ENCODE data around the gene CAPRIN2.

The CAPRIN2 gene

DNA sequence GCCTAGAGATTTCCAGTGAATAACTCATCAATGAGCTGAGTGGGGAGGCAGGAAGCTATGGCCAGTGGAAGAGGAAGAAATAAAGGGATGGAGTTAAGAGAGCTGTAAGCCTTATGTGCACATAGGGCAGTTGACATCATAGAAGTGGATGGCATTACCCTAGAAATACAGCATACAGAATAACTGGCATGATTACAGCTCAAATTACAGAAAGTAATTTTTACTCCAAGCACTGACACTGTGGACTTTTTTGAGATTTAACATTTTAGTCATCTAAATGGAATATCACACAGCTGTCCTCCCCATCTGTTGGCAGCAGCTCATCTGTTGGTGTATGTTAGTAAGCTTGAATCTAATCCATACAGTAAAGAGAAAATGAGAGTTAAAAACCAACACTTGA is 53.7 kb downstream of the CAPRIN2 start:
- DNase-seq (ENCODE audit: insufficient read length, low spot score) = no peak
- no peak for FAIRE-seq

DNA sequence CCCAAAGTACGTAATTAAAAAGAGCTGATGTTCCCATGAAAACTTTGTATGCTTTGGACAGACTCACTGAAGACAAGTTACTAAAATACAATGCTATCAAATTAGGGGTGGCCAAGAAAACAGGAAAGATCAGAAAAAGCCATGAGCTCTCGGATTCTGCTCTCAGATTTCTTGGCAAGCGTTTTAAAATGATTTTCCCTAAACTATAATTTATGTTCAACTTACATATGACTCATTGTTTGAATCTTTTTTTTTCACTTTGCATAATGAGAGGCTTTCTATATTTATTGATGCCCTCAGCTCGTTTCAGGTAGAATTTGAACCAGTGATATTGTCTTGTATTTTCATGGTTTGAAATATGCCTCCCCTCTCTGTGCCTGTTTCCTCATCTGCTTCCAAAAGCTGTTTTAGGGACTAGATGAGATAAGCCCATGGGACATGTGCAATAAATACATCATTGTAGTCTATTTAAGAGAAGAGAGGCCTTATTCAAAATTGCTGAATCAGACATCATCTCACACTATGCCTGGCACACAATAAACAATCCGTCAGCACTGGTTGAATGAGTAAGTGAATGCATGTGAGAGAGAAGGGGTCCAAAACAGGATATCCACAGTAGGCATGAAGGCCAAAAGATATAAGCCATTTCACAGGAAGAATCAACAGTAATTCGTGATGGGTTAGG is 54.4 kb downstream of the CAPRIN2 start:
- FAIRE-seq = no peak

DNA sequence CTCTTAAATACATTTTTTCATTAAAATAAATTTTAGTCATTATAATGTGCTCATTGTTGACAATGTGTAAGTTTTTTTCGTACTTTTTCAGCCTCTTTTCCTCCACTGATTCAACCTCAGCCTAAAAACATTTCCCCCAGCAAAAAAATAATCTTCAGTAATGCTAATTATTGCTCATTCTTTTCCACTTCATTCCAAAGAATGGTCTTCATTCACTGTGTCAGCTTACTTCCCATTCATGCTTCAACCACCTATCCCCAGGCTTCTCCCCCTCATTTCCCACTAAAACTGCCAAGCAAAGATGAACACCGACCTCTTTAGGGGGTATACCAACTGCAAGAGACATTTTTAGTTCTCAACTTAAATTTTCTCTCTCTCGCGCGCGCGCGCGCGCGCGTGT is 56.4 kb downstream of the CAPRIN2 start:
- FAIRE-seq (no peak), DNase-seq (ENCODE audit: insufficient read length, low spot score) (no peak)

More for the DNA sequence above, 54.4 kb downstream of the CAPRIN2 start:
- DNase-seq (ENCODE audit: insufficient read length, low spot score) = no peak

DNA sequence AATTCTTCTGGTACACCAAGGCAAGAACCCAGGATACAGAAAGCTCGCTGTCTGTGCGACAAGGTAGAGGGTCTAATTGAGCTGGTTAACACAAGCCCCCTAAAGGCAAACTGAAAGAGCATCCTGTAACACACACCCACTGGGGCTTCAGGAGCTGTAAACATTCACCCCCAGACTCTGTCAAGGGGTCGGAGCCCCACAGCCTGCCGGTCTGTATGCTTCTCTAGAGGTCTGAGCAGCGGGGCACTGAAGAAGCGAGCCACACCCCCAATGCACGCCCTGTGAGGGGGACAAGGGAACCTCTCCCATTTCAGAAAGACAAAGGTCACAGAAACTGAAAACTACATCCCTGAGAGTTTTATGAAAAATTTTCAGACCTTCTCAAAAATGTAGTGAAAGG is 57.8 kb downstream of the CAPRIN2 start:
- DNase-seq (ENCODE audit: insufficient read length, low spot score) = no peak
- FAIRE-seq = no peak

DNA sequence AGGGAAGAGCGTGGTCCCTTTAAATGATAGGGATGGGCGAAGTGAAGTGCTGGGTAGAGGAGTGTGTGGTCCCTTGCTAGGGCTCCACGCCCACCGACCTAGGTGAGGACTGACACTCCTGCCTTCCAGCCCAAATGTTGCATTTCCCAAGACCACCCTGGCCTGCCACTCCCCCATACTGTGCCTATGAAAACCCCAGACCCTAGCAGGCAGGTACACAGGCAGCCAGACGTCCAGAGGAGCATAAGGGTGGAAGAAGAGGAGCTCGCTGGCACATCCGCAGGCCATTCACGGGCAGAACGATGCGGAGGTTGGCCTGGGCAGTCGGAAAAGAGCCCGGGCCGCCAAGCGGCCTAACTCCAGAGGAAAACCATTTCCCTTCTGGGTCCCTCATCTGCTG is 58.3 kb downstream of the CAPRIN2 start:
- FAIRE-seq = peak; percentile 16
- no peak for DNase-seq (ENCODE audit: insufficient read length, low spot score)

DNA sequence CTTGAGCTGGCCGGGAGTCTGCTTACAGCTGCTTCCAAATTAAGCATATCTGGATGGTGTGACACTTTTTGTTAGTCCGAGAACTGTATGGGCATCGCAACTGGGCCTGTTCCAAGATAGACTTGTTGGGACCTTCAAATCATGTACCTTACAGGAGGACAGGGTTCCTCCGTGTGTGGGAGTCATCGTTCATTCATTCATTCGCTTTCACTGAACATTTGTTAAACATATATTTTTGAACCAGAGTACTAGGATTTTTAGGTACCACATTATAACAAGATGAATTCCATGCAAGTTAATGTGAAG is 58.7 kb downstream of the CAPRIN2 start:
- FAIRE-seq = no peak
- DNase-seq (ENCODE audit: insufficient read length, low spot score) = no peak

DNA sequence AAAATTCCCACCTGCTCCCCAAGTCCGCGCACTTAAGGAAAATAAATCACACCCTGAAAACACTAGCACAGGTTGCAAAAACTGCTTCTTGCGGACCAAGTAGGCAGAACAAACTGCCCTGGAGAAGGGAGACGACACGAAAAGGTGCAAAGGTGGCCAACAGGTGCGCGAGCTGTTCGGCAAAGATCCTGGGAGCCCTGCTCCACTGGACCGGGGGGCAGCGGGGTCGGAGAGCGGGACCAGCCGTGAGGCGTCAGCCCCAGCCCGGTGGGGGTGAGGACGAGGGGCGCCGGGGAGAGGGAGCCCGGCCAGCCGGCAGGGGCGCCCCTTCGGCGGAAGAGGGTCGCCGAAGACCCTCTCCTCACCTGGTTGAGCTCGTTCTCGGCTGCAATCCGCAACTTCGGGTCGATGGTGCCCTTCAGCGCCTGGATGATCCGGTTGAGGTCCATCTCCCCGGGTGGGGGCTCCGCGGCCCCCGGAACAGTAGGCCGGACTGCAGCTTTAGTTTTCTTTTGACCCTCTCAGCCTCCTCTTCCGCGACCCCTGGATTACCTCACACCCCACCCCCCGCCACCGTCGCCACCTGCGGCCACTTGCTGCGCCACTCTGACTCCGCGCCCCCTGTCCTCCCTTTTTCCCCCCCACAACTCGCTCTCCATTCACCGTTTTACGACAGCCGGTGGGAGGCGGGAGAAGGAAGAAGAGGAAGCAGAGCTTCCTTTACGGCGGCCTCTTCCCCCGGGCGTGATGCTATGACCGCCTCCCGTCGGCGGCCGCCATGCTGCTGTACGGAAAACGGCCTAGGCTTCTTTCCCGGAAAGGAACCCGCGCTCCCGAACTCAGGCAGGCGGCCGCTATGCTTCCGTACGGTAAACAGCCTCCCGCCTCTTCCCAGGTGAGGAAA is 59.3 kb downstream of the CAPRIN2 start, which contains the start of gene IPO8:
Gene IPO8, minus strand, starts transcription at position 671 of the 904 bp plus-strand sequence. Its CDS starts 222 bp downstream, at position 449.
- FAIRE-seq (peak; percentile 86), DNase-seq (ENCODE audit: insufficient read length, low spot score) (peak; percentile 91)

DNA sequence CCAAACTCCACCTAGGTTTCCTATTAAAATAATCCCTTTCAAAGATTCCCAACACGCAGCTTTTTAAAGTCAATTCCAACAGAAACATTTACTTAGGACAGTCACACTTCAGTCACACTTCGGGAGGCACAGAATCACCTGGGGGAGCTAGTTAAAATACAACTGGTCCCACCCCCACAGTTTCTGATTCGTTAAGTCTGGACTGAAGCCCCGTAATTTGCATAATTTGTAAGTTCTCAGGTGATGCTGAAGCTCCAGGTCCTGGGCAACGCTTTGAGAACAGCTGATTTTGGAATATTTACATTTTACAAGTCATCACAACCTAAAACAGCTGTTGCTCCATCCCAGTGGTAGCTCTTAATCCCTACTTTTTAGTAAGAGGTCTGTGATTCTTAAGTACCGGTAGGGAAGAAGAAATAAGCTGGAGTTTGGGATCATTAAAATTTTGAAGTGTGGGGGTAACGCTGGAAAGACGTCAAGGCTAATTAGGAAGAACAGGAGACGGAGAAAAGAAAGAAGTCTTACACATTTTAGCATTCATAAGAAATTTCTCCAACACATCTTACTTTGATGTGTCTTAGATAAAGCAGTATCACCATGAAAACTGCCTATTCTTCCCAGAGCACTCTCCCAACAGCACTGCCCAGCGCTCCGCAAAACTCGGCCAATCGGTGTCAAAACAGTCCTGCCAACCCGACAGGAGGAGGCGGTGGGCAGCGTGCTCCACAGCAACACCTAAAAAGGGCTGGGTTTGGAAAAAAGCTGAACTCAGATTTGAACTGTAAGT is 60.1 kb downstream of the CAPRIN2 start:
- DNase-seq (ENCODE audit: insufficient read length, low spot score) (peak; percentile 35), FAIRE-seq (peak; percentile 58)

DNA sequence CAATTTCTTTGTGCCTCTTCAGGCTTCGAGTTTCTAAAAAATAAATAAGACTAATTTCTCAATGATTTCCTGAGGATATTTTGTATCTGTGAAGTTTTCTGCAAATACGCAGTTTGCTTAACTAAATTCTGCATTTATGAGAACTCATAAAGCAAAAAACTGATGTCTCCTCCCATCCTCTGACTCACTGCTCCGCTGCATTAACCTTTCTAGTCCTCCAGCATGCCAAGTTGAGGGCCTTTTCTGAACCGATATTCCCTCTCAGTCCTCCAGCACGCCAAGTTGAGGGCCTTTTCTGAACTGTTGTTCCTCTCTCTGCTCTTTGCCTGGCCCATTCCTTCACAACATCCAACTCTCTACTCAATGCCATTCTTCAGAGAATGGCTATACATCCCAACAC is 62.3 kb downstream of the CAPRIN2 start:
- DNase-seq (ENCODE audit: insufficient read length, low spot score) (no peak), FAIRE-seq (no peak)

DNA sequence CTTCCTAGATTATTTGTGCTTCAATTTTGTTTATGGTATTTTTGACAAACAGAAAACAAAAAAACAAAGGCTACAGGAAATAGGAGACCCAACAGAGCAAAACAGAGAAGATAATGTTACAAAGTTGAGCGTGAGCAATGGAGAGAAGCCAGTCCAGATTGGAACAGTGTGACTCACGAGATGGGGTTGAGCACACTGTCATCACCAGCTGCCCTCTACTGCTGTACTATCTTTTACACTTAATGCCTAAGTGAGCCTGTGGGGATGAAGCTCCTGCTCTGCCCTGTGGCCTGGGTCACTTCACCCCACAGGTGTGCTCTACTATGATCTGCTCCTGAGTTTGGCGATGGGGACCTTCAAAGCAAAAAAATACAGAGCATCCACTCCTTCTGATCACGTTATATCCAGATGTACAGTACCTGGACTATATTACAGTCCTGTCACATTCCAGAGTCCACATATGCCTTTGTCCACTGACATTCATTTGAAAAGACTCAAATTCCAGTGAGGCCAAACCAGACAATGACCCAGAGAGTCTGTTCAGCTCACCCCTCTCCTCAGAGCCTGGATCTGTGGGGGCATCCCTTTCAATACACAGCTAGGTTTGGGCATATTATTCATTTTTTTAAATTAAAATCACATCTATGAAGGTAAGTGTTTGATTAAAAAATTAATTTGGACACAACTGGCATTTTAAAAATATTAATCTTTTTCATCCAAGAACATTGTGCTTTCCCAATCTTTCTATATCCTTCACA is 63.5 kb downstream of the CAPRIN2 start:
- DNase-seq (ENCODE audit: insufficient read length, low spot score) (peak; percentile 69), FAIRE-seq (peak; percentile 95)

DNA sequence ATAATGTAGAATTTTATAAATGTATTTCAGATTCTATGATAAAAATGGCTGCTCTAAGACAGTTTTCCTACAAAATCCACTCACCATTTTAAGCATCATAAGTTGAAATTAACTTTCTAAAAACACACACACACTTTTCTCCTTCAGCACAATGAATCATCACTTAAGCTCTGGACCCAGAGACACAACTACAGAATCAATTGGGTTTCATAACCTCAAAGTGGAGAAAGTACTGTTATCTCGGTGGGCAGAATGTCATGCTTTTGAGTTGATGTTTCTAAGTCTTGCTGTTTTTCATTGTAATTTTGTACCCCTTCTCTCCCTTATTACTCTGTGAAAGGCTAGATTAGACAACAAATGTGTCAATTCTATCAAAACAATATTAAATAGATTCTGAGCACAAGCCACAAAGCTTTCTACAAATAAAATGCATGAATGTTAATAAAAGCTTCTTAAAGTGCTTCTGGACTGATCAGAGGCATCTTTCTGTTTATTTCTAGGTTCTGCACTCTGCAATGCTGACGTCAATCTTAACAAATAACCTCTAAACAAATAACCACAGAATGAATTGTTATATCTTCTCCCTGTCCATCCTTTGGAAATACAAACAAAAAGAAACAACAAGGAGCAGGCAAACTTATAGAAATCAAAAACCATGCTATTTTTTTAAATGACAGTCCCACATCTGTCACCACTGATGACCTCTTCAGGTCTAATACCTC is 67.3 kb downstream of the CAPRIN2 start:
- FAIRE-seq = no peak
- DNase-seq (ENCODE audit: insufficient read length, low spot score) = no peak

DNA sequence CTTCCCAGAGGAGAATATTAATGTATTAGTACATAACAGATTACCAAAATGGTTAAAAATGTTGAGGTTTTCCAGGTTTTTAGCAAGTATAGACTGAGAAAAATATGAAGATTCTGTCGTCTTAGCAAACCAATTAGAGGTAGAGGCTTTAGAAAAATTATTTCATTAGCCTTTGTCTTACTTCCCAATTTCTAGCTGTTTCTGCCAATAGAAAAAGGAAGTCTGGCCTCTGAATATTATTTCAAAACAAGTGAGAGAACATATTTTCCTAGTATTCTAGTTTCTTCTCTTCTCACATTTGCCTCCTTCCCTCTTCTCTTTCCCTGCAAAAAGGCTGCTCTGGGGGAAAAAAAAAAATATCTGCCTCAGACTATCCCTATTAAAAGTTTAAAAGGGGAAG is 75.5 kb downstream of the CAPRIN2 start:
- FAIRE-seq (no peak), DNase-seq (ENCODE audit: insufficient read length, low spot score) (no peak)

DNA sequence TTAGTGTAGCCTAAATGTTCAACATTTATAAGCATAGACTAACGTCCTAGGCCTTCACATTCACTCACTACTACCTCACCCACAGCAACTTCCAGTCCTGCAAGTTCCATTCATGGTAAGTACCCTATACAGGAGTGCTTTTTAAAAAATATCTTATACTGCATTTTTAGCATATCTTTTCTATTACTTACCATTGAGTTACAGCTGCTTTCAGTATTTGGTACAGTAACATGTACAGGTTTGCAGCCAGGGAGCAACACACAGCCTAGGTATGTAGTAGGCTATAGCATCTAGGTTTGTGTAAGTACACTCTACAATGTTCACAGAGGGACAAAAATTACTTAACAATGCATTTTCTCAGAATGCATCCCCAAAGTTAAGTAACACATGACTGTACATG is 76.5 kb downstream of the CAPRIN2 start:
- no peak for FAIRE-seq

DNA sequence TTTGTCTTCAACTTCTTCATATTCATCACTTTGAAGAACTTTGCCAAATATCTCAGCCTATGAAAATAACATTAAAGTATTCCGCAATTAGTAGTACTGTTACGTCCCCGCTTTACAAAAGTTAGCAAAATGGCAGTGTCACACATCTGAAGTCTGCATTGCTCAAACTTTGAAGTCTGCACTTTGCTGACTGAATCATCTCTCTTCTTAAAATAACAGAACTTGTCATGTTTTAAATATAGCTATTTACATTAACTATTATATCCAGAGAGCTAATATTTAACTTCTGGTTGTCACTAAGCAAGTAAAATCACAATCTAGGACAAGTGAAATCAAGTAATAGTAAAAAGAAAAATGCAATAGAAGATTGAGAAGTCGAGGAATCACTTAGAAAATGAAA is 93.5 kb downstream of the CAPRIN2 start:
- DNase-seq (ENCODE audit: insufficient read length, low spot score) = no peak
- FAIRE-seq = no peak

More for the DNA sequence above, 76.5 kb downstream of the CAPRIN2 start:
- DNase-seq (ENCODE audit: insufficient read length, low spot score) = no peak

All from HTR-8/SVneo (cell line).